ENCODE data around the gene GDPD5. TPM values are rescaled to one million over a fixed set of nuclear protein-coding genes. Genes with fewer than 3 reads are reported as not detected.

GDPD5 gene
- total and polyA plus RNA-seq, 10 of the 15 experiments (the other 5 are each of a cell fraction or from before 2014, with no cell fraction given): 0.10 to 30.0 (median 6.7) TPM

- TF ChIP-seq ZBTB40 (IDR thresholded peaks at IDR 0.05; ENCODE audit: borderline replicate concordance): no peak
Observed at GRCh38 chr11:75516140-75516539, 9.6 kb downstream of the GDPD5 start (continued).

GRCh38 chr11:75514596-75514995, 11.1 kb downstream of the GDPD5 start:
- intact Hi-C loops (cut with micrococcal nuclease; ENCODE audit: unreplicated experiment) (no loop called here), in situ Hi-C loops (cut with MboI) (no loop called here)
- SMC1A ChIA-PET (ENCODE audit: uncharacterized antibody, unreplicated experiment): no interaction called here
- POLR2A ChIA-PET: no interaction called here
- TF ChIP-seq EED (IDR thresholded peaks at IDR 0.05; ENCODE audit: low read depth) (no peak), IRF4 (IDR thresholded peaks at IDR 0.05; ENCODE audit: low read depth, low read length) (no peak), ATF3 (IDR thresholded peaks at IDR 0.05; ENCODE audit: borderline replicate concordance, extremely low read depth, low read depth, low read length) (no peak), MEF2B (IDR thresholded peaks at IDR 0.05; ENCODE audit: partially characterized antibody, poor library complexity, severe bottlenecking) (no peak), SMARCA5 (IDR thresholded peaks at IDR 0.05) (no peak), RCOR1 (conservative IDR thresholded peaks at IDR 0.05; ENCODE audit: low read depth, low read length) (no peak), HDGF (IDR thresholded peaks at IDR 0.05) (no peak), IRF5 (IDR thresholded peaks at IDR 0.05; ENCODE audit: borderline replicate concordance) (no peak), POLR2A (IDR thresholded peaks at IDR 0.05; ENCODE audit: low read depth, low read length) (no peak), ESRRA (IDR thresholded peaks at IDR 0.05; ENCODE audit: low read length) (no peak), PML (IDR thresholded peaks at IDR 0.05; ENCODE audit: low read length) (no peak), LARP7 (IDR thresholded peaks at IDR 0.05) (no peak), IKZF1 (conservative IDR thresholded peaks at IDR 0.05) (no peak)
- CTCF ChIA-PET: no interaction called here
- H2AFZ ChIP-seq (ENCODE audit: control insufficient read depth, low read depth, low read length): no peak overlapping the region
- H3K4me3 ChIP-seq: no peak overlapping the region
- H3K4me1 ChIP-seq (ENCODE audit: control insufficient read depth, insufficient read depth, low read length): peaks cover 25% of the 10 kb centered on the region
- no peak for FAIRE-seq
- RAD21 ChIA-PET (ENCODE audit: unreplicated experiment): no interaction called here
- no peak overlapping the region for H3K27ac ChIP-seq (ENCODE audit: control insufficient read depth, insufficient read depth)
- H3K9ac ChIP-seq (ENCODE audit: control insufficient read depth, insufficient read depth, low read length): no peak overlapping the region
- H3K79me2 ChIP-seq (ENCODE audit: control insufficient read depth, insufficient read depth, low read length): no peaks in the 10 kb centered on the region
- no peaks in the 10 kb centered on the region for H4K20me1 ChIP-seq (ENCODE audit: control insufficient read depth, insufficient read depth)
- no peaks in the 10 kb centered on the region for H3K36me3 ChIP-seq (ENCODE audit: control insufficient read depth in 2 of 2, insufficient read depth in 2 of 2, low read length in 1 of 2)
- BruUV-seq (replicated peaks): no TSS peak
- DNase-seq (ENCODE audit: low read depth, low spot score): no peak
- H3K27me3 ChIP-seq (replicated peaks in 1 of 2; ENCODE audit: control insufficient read depth in 2 of 2, insufficient read depth in 2 of 2, low read length in 1 of 2): no peaks in the 10 kb centered on the region; a peak in 1 of 4 replicates
- H3K9me3 ChIP-seq (replicated peaks; ENCODE audit: control insufficient read depth, insufficient read depth, low read length): no peaks in the 10 kb centered on the region
- no peak for ATAC-seq
- H3K4me2 ChIP-seq (ENCODE audit: control insufficient read depth, insufficient read depth): no peak overlapping the region
